Brain microvascular endothelial cell (primary cell): ENCODE data around the gene FAM53A.

Source experiments
- DNase-seq: peaks from one replicate; pipeline ENCODE4 v3.0.0-alpha.2; 2020
- H3K27ac ChIP-seq: fragments of 250-450 bp; sonication (Bioruptor Pico); 2 replicates; pipeline ENCODE4 v1.5.1; 2020; ENCODE audit warnings: mild to moderate bottlenecking, moderate library complexity
- H3K27me3 ChIP-seq: fragments of 250-450 bp; sonication (Bioruptor Pico); replicated peaks from 2 replicates; pipeline ENCODE4 v1.5.1; 2020; ENCODE audit warnings: mild to moderate bottlenecking
- H3K36me3 ChIP-seq: fragments of 250-450 bp; sonication (Bioruptor Pico); replicated peaks from 2 replicates; pipeline ENCODE4 v1.5.1; 2020; ENCODE audit warnings: mild to moderate bottlenecking
- H3K4me3 ChIP-seq: 2 replicates; pipeline ENCODE4 v1.5.1; 2011; ENCODE audit warnings: low read depth, mild to moderate bottlenecking, control low read depth, low read length, moderate library complexity
- CTCF ChIP-seq: IDR thresholded peaks from 2 replicates; pipeline ENCODE4 v1.5.1; 2011; ENCODE audit warnings: low read depth, mild to moderate bottlenecking, moderate library complexity, low read length, control low read depth, inconsistent platforms; ENCODE audit errors: missing control alignments
- in situ Hi-C: cut with HindIII; loops from 2 replicates; pipeline ENCODE4 v1.10.0; 2017; ENCODE audit warnings: low sequenced_read_pairs, low pct_ligation_motif_present

FAM53A gene

DNA sequence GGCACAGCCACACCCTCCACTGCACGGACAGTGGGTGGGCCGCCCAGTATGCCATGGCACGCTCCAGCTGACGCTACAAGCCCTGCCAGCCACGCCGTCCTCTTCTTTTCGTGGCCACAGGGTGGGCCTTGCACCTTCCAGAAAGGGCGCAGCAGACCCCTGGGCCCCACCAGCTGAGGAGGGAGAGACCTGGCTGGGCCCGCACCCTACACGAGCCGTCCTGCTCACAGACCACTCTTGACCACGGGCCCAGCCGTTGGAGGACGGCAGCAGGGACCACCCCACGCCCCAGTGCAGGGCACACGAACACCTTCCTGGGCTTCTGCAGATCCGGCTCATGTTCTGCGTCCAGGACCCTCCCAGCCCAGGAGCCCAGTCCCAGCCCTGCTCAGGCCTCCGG, 27.1 kb downstream of the FAM53A start:
- in situ Hi-C loops = no loop called here
- Histone ChIP-seq H3K4me3 (no peak overlapping the region), H3K36me3 (no peaks in the 10 kb centered on the region), H3K27me3 (no peaks in the 10 kb centered on the region), H3K27ac (no peak overlapping the region)
- no peak for DNase-seq
- TF ChIP-seq CTCF = no peak

- no peak overlapping the region for H3K4me3 ChIP-seq
- no peak overlapping the region for H3K27ac ChIP-seq
- TF ChIP-seq CTCF = no peak
- DNase-seq = no peak
- in situ Hi-C loops = no loop called here
- H3K36me3 ChIP-seq = no peaks in the 10 kb centered on the region
- H3K27me3 ChIP-seq = no peaks in the 10 kb centered on the region
These were observed 28.0 kb downstream of the FAM53A start for GRCh38 chr4:1656132-1656531.

DNA sequence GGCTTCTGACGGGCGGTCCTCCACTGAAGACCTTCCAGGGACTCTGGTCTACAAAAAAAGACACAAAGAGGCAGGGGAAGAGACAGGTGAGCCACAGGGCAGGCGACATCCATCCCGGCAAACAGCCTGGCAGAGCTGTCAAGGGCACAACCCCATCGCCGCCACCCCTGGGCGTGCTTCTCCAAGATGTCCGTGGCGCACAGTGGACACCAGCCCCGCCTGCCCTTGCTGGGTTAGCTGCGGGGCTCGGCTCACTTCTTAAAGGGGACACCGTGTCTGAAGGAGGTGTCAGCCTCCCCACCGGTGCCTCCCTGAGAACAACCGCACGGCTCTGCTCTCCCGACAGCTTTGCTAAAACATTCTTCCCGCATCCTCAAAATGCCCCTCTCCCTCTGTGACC, 28.4 kb downstream of the FAM53A start:
- Histone ChIP-seq H3K27me3 (no peaks in the 10 kb centered on the region), H3K27ac (no peak overlapping the region), H3K4me3 (no peak overlapping the region), H3K36me3 (no peaks in the 10 kb centered on the region)
- DNase-seq = no peak
- in situ Hi-C loops = no loop called here
- TF ChIP-seq CTCF = no peak

DNA sequence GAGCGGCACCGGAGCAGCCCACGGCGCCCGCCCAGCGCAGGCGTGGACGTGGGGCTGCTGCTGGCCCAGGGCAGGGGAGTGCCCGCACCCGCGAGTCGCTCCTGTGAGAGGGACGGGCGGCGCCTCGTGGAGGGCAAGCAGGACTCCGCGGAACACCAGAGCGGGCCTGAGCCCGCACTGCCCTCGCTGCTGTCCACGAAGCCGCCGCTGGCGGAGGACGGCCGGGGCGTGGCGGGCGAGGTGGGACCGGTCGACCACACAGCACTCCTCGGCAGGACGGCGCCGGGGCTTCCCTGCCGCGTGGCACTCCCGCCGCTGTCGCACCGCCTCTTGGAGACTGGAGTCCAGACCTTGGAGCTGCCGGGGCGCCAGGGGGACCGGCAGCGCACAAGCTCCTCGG, 29.0 kb downstream of the FAM53A start:
- in situ Hi-C loops = no loop called here
- Histone ChIP-seq H3K27ac (no peak overlapping the region), H3K4me3 (no peak overlapping the region), H3K36me3 (no peaks in the 10 kb centered on the region), H3K27me3 (no peaks in the 10 kb centered on the region)
- DNase-seq = no peak
- no peak for TF ChIP-seq CTCF

GRCh38 chr4:1654216-1654955, 29.7 kb downstream of the FAM53A start:
- no peak overlapping the region for H3K4me3 ChIP-seq
- no peak overlapping the region for H3K27ac ChIP-seq
- no peak for TF ChIP-seq CTCF
- no peaks in the 10 kb centered on the region for H3K36me3 ChIP-seq
- in situ Hi-C loops = no loop called here
- DNase-seq = no peak
- H3K27me3 ChIP-seq = no peaks in the 10 kb centered on the region

DNA sequence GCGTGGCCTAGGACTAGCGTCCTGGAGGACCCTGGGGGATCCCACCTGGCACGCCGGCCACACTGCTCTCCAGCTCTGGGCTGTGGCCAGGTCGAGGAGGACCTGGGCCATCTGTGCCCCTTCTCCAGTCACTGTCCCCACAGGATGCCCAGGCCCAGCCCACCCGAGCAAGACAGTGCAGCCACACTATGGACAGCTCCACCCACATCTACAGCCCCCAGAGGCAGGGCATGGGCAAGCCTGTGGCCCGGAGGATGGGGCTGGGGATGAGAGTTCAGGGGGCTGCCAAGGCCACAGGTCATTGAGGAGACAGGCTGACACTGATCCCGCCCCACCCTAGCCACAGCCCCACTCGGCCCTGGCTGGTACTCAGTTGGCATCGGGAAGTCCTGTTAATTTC, 30.3 kb downstream of the FAM53A start:
- Histone ChIP-seq H3K27me3 (no peaks in the 10 kb centered on the region), H3K4me3 (no peak overlapping the region), H3K36me3 (no peaks in the 10 kb centered on the region), H3K27ac (no peak overlapping the region)
- DNase-seq = no peak
- in situ Hi-C loops = no loop called here
- no peak for TF ChIP-seq CTCF
